Natural killer cell (primary cell): ENCODE measurements around the gene ALKAL2. TPM values are rescaled to one million over a fixed set of nuclear protein-coding genes. Genes with fewer than 3 reads are reported as not detected.

Source experiments
- ATAC-seq, 3 donors: fragments of 150-1000 bp in 2 of 3; fragments of 200-7000 bp in 1 of 3; cut with Tn5 transposase; 1 replicate in 1 of 3; 2 replicates in 2 of 3; pipeline ENCODE4 v1.10.0; 2021; ENCODE audit warnings: mild to moderate bottlenecking in 2 of 3, moderate library complexity in 2 of 3
- DNase-seq, 2 donors: peaks; one replicate each; pipeline versions ENCODE4 v3.0.0 to v3.0.0-alpha.2; 2013 to 2021; ENCODE audit warnings: mixed read lengths in 1 of 2
- H3K27ac ChIP-seq: one replicate; pipeline ENCODE4 v1.5.1; 2013; ENCODE audit warnings: mild to moderate bottlenecking, low read length
- H3K27me3 ChIP-seq: one replicate; pipeline ENCODE4 v1.6.1; 2013; ENCODE audit warnings: low read length; ENCODE audit not compliant: control insufficient read depth, insufficient read depth
- H3K36me3 ChIP-seq: one replicate; pipeline ENCODE4 v1.6.1; 2013; ENCODE audit warnings: low read length; ENCODE audit not compliant: control insufficient read depth, insufficient read depth
- H3K4me1 ChIP-seq: one replicate; pipeline ENCODE4 v1.6.1; 2013; ENCODE audit warnings: low read length; ENCODE audit not compliant: control insufficient read depth, insufficient read depth
- H3K4me3 ChIP-seq: one replicate; pipeline ENCODE4 v1.5.1; 2013; ENCODE audit warnings: low read length
- H3K9me3 ChIP-seq: one replicate; pipeline ENCODE4 v1.6.1; 2013; ENCODE audit warnings: low read length; ENCODE audit not compliant: control insufficient read depth, insufficient read depth
- H3K27ac Mint-ChIP-seq, 2 donors: one replicate each; pipeline ENCODE4 v1.8.0; 2022; ENCODE audit warnings: mild to moderate bottlenecking in 2 of 2, mixed read lengths in 2 of 2, moderate library complexity in 1 of 2
- H3K27me3 Mint-ChIP-seq, 2 donors: one replicate each; pipeline ENCODE4 v1.8.0; 2022; ENCODE audit warnings: low read depth in 2 of 2, mixed read lengths in 2 of 2
- H3K36me3 Mint-ChIP-seq: one replicate; pipeline ENCODE4 v1.8.0; 2022; ENCODE audit warnings: mixed read lengths
- H3K4me1 Mint-ChIP-seq, 2 donors: one replicate each; pipeline ENCODE4 v1.8.0; 2022; ENCODE audit warnings: mixed read lengths in 2 of 2
- H3K4me3 Mint-ChIP-seq: one replicate; pipeline ENCODE4 v1.8.0; 2022; ENCODE audit warnings: mild to moderate bottlenecking, moderate library complexity, mixed read lengths
- H3K9me3 Mint-ChIP-seq, 2 donors: one replicate each; pipeline ENCODE4 v1.8.0; 2022; ENCODE audit warnings: mixed read lengths in 2 of 2
- WGBS: methylation state at CpG from one replicate; pipeline ENCODE4 v1.1.7; 2013; ENCODE audit warnings: missing lambda C conversion rate; ENCODE audit not compliant: insufficient coverage; 5-methylcytosine and 5-hydroxymethylcytosine counted together
- intact Hi-C: fragments of 100-400 bp; cut with micrococcal nuclease; formaldehyde crosslinking; loops from one replicate; pipeline ENCODE4 v1.14.2; 2022
- total RNA-seq, 4 donors: library from RNA; stranded (reverse); fragments of 120-200 nt in 1 of 4; gene quantifications; one replicate each; pipeline versions ENCODE4 v1.2.3 to v1.2.4, GENCODE V29; 2013 to 2022
- TF ChIP-seq, protein P1 (sequence below): fragments of 200-600 bp; IDR thresholded peaks from one replicate; pipeline ENCODE4 v1.8.0; 2022; ENCODE audit warnings: antibody characterized with exemption

Gene ALKAL2
- total RNA-seq, 3 donors from 2014 or later (not counting 1 experiment from before 2014, with no cell fraction given) = 1.1 to 2.0 (median 1.7) TPM

DNA sequence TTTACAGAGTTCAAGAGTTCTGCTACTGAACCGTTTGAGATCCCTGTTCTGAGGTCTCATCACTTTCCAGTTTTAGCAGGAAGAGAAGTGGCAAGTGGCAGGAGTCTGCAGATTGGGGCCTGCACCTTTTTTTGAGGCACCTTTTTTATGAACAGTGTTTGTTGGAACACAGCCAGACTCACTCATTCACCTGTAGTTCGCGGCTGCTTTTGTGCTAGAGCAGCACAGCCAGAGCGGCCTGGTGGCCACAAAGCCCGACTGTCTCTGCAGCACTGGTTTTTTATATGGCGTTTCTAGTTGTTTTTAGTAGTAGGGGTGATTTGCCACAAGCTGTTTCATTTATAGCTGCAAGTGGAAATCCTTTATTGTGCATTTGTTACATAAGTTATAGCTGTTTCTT, 14.6 kb downstream of the ALKAL2 start:
- H3K9me3 ChIP-seq = no peaks in the 10 kb centered on the region
- H3K27ac Mint-ChIP-seq = peak overlapping the region; percentile 30 to 72
- H3K36me3 Mint-ChIP-seq = peaks cover 7% of the 10 kb centered on the region
- H3K36me3 ChIP-seq = peaks cover 58% of the 10 kb centered on the region
- ATAC-seq = no peak
- H3K9me3 Mint-ChIP-seq = no peaks in the 10 kb centered on the region
- peaks cover 2% of the 10 kb centered on the region for H3K4me1 ChIP-seq
- H3K27ac ChIP-seq = no peak overlapping the region
- no peaks in the 10 kb centered on the region for H3K27me3 ChIP-seq
- TF ChIP-seq, protein P1, sequence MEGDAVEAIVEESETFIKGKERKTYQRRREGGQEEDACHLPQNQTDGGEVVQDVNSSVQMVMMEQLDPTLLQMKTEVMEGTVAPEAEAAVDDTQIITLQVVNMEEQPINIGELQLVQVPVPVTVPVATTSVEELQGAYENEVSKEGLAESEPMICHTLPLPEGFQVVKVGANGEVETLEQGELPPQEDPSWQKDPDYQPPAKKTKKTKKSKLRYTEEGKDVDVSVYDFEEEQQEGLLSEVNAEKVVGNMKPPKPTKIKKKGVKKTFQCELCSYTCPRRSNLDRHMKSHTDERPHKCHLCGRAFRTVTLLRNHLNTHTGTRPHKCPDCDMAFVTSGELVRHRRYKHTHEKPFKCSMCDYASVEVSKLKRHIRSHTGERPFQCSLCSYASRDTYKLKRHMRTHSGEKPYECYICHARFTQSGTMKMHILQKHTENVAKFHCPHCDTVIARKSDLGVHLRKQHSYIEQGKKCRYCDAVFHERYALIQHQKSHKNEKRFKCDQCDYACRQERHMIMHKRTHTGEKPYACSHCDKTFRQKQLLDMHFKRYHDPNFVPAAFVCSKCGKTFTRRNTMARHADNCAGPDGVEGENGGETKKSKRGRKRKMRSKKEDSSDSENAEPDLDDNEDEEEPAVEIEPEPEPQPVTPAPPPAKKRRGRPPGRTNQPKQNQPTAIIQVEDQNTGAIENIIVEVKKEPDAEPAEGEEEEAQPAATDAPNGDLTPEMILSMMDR = no peak
- DNase-seq = no peak
- no peak overlapping the region for H3K4me3 Mint-ChIP-seq
- WGBS = 53% methylated on average over 5 of the region's 6 CpGs
- H3K27me3 Mint-ChIP-seq = no peaks in the 10 kb centered on the region
- no peak overlapping the region for H3K4me3 ChIP-seq
- peaks cover 36 to 40% of the 10 kb centered on the region in 2 donors for H3K4me1 Mint-ChIP-seq
- intact Hi-C loops = no loop called here

DNA sequence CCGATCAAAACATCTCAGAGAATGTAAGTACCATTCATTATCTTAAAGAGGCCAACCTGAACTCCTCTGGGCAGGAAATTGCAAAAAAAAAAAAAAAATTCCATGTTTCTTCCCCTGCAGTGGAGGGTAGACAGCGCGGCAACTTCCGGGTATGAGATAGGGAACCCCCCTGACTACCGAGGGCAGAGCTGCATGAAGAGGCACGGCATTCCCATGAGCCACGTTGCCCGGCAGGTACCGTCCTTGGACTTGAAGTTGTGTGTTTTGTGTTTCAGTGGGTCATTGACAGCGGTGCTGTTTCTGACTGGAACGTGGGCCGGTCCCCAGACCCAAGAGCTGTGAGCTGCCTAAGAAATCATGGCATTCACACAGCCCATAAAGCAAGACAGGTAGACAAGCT, 16.0 kb downstream of the ALKAL2 start:
- WGBS = 98% methylated on average over 12 of the region's 12 CpGs
- TF ChIP-seq, protein P1 = no peak
- ATAC-seq = no peak
- Mint-ChIP-seq H3K4me3 (no peak overlapping the region), H3K27me3 (no peaks in the 10 kb centered on the region), H3K9me3 (no peaks in the 10 kb centered on the region), H3K27ac (no peak overlapping the region), H3K4me1 (peaks cover 44 to 53% of the 10 kb centered on the region in 2 donors), H3K36me3 (peaks cover 7% of the 10 kb centered on the region)
- Histone ChIP-seq H3K4me1 (peaks cover 2% of the 10 kb centered on the region), H3K9me3 (no peaks in the 10 kb centered on the region), H3K27me3 (no peaks in the 10 kb centered on the region), H3K36me3 (peaks cover 44% of the 10 kb centered on the region), H3K27ac (no peak overlapping the region), H3K4me3 (no peak overlapping the region)
- intact Hi-C loops = no loop called here
- no peak for DNase-seq

DNA sequence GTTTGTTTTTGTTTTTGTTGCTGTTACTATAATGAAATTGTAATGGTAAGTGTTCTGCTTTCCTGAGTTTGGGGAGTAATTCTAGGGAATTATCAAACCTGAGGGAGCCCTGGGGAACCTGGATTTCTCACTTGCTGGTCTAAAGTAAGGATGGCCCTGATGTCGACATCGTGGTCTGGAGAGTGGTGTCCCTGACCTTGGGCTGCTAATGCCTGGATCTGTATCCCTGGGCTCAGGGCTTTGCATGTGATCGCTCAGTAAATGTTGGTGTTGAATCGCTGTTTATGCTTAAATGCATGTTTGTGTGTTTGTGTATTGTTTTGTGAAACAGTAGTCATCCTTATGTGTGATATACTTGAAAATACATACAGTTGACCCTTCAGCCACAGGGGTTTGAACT, 17.0 kb downstream of the ALKAL2 start:
- intact Hi-C loops = no loop called here
- WGBS = 99% methylated on average over 4 of the region's 4 CpGs
- no peak for DNase-seq
- Histone ChIP-seq H3K4me1 (peaks cover 2% of the 10 kb centered on the region), H3K36me3 (peaks cover 34% of the 10 kb centered on the region), H3K4me3 (no peak overlapping the region), H3K27ac (no peak overlapping the region), H3K9me3 (no peaks in the 10 kb centered on the region), H3K27me3 (no peaks in the 10 kb centered on the region)
- TF ChIP-seq, protein P1 = no peak
- H3K36me3 Mint-ChIP-seq = peaks cover 7% of the 10 kb centered on the region
- H3K9me3 Mint-ChIP-seq = no peaks in the 10 kb centered on the region
- H3K4me3 Mint-ChIP-seq = no peak overlapping the region
- no peaks in the 10 kb centered on the region for H3K27me3 Mint-ChIP-seq
- no peak for ATAC-seq
- H3K4me1 Mint-ChIP-seq = peaks cover 54 to 59% of the 10 kb centered on the region in 2 donors
- no peak overlapping the region for H3K27ac Mint-ChIP-seq

DNA sequence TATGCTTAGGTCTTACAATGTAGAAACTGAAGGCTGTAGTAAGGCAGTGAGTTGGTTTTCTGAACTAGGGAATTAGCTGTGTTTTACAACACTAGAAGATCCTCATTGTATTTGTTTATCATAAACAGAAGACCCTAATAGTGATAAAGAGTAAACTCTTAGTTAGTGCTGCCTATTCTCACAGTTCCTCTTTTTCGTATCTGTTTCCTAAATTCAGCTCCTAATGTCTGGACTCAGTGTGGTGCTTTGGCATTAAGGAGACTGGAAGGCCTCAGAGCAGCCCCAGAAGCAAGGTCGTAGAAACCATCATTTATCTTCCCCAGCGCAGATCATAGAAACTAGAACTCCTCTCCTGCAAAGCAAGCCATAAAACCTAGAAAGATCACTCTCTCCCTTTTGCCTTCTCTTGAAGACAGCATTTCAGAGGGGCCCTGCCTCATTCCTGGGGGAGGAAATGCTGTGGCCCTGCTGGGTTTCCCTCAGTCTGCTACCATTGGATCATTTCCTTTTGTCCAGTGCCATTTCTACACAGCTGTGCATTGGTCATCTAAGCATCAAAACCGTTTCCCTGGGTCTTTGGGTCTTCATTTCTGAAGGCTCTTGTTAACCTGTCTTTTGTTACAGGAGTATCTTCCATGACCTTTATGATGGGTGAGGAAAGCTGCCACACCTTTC, 18.4 kb downstream of the ALKAL2 start:
- Mint-ChIP-seq H3K36me3 (peaks cover 7% of the 10 kb centered on the region), H3K9me3 (no peaks in the 10 kb centered on the region), H3K27me3 (no peaks in the 10 kb centered on the region), H3K27ac (peak overlapping the region; percentile 11 to 21), H3K4me3 (no peak overlapping the region), H3K4me1 (peaks cover 68 to 70% of the 10 kb centered on the region in 2 donors)
- ATAC-seq (no peak), DNase-seq (no peak)
- Histone ChIP-seq H3K4me1 (peaks cover 8% of the 10 kb centered on the region), H3K27ac (no peak overlapping the region), H3K9me3 (no peaks in the 10 kb centered on the region), H3K4me3 (no peak overlapping the region), H3K36me3 (peaks cover 25% of the 10 kb centered on the region), H3K27me3 (no peaks in the 10 kb centered on the region)
- TF ChIP-seq, protein P1 = no peak
- 47% methylated on average over 4 of the region's 4 CpGs for WGBS
- intact Hi-C loops = no loop called here
